Left cardiac atrium (tissue), 4 donors: ENCODE results near the gene CAMK1. TPM values are rescaled to one million over a fixed set of nuclear protein-coding genes. Genes with fewer than 3 reads are reported as not detected.
"Not testable (repeated sequence)": the region's sequence is repeated elsewhere in the genome, so short reads cannot be mapped to it uniquely, and the experiment has no call there.

Experiments
- ATAC-seq, 2 donors: fragments of 200-7000 bp; cut with Tn5 transposase; one replicate each; pipeline ENCODE4 v1.9.1; 2020; ENCODE audit warnings: mild to moderate bottlenecking in 2 of 2, moderate library complexity in 2 of 2
- DNase-seq: peaks from one replicate; pipeline ENCODE4 v3.0.0-alpha.2; 2020
- intact Hi-C, 2 donors: fragments of 100-400 bp; cut with DNase I; formaldehyde crosslinking; loops; one replicate each; pipeline versions ENCODE4 v1.14.1 to v1.15.1; 2022 to 2023
- total RNA-seq, 2 donors: library from RNA; stranded (reverse); fragmentation: NEBNext Ultra II Directional; extraction: Animal tissue kit (Norgen Biotek cat#: 25700); gene quantifications; one replicate each; pipeline ENCODE4 v1.2.1, GENCODE V29; 2021
- donor health status: DM: no; HTN: yes; CAD: no.
- donor health status: DM: no; HTN: yes; CAD: no; lungs with severe emphysema.
- donor health status: DM: yes; HTN: yes; CAD: no.
- donor health status: Dilated cardiomyopathy.

The CAMK1 gene
- total RNA-seq, 2 donors from 2014 or later = 24.2 to 27.4 TPM

DNA sequence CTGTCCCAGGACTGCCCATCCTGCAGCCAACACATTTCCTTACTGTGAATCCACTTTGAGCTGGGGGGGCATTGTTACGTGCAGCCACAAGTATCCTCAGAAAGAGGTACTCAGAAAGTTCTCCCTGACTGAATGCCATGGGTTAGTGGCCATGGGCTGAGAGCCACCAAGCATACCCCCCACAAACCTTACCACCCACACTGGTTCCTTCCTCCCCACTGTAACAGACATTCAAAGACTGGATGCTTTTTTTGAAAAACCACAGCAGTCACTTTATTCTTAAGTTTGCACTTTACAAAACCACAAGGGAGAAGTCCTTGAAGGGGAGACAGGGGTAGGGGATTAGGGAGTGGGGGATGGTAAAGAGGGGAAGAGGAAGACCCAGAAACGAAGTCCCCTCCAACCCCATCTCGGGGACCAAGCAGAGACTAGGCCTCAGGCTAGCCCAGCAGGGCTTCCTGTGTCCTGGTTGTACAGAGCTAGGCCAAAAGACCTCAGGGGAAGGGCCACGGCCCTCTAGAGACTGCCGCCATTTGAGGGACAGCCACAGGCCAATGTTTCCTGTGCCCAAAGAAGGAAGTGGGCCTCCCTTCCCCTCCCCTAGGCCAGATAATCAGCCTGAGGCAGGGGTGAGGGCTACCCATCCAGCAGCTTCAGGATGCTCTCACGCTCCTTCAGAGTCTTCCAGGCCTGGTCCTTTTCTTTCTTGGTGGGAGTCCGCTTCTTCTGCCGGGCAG is 10.1 kb upstream of the CAMK1 start:
- intact Hi-C loops = no loop called here

DNA sequence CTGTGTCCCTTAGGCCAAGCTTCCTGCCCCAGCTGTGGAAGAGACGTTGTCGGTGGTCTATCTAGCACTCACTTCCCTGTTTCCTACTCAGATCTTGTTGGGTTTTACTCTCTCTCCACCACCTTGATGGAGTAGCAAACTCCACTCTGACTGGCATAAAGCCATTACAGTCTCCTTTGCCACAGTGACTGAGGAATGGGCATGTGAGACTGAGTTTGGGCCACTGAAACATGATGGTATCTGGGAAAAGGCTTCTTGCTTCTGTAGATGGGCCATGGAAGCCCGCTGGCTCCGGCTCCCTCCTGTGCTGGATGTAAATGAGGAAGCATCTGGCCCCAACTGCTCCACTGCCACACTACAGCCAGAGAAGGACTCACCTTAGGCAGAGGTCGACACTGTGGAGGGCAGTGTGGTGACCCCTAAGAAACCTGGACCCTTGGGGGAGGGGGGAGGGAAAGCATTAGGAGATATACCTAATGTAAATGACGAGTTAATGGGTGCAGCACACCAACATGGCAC is 9.4 kb upstream of the CAMK1 start:
- intact Hi-C loops = no loop called here
- ATAC-seq = peak in 1 of 2 donors; percentile 12
- DNase-seq = peak; percentile 3

More for the DNA sequence above, 10.1 kb upstream of the CAMK1 start:
- ATAC-seq (peak; percentile 45 to 70), DNase-seq (peak; percentile 24)

DNA sequence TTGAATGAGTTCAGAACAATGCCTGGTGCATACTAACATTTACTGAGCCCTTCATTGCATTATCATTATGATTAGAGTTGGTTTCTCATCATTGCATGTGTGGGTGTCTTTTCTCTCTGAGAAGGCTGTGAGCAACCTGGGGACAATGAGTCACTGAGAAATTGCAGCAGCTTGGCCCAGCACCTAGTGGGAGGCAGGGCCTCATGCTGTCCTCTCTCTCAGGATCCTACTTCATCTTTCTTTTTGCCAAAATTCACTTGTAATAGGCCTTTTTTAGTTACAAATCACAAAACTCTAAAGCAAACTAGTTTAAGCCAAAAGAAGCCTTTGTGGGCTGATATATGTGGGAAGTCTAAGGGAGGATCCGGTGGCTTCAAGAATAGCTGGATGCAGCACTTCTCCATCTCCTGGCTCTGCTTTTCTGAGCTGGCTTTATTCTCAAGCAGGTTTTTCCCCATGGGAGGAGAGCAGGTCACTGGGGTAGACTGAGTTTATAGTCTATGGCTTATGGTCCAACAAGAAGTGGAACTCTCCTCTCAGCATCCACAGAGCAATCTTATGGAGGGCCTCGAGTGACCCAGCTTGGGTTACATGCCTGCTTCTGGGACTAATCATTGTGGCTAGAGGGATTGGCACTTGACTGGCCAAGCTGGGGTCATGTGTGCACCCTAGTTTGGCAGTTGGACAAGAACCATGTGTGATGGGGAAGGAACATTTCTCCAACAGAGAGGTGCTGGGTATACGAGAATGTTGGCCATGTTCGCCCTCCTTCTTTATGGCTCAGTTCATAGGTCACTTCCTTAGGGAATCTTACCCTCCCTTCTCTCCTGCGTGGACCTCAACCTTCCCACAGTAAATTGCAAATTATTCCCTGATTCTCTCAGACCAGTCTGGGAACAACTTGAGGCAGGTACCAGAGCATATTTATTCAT is 8.7 kb upstream of the CAMK1 start:
- intact Hi-C loops = no loop called here
- ATAC-seq (peak in 1 of 2 donors; percentile 52), DNase-seq (no peak)

DNA sequence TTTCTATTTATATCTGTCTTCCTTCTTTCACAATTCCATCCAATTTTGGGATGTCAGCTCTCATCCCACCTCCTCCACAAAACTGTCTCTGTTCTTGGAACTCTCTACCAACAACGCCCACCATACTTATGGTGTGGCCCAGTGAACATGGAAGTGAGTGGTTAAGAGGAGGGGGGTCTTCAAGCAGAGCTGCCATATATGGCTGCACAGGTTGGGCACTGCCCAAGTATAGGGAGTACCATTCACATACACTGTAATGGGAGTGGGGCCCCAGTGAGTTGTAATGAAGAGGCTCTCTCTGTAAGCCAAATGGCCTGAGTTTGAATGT is 7.9 kb upstream of the CAMK1 start:
- ATAC-seq = no peak
- intact Hi-C loops = no loop called here
- no peak for DNase-seq

DNA sequence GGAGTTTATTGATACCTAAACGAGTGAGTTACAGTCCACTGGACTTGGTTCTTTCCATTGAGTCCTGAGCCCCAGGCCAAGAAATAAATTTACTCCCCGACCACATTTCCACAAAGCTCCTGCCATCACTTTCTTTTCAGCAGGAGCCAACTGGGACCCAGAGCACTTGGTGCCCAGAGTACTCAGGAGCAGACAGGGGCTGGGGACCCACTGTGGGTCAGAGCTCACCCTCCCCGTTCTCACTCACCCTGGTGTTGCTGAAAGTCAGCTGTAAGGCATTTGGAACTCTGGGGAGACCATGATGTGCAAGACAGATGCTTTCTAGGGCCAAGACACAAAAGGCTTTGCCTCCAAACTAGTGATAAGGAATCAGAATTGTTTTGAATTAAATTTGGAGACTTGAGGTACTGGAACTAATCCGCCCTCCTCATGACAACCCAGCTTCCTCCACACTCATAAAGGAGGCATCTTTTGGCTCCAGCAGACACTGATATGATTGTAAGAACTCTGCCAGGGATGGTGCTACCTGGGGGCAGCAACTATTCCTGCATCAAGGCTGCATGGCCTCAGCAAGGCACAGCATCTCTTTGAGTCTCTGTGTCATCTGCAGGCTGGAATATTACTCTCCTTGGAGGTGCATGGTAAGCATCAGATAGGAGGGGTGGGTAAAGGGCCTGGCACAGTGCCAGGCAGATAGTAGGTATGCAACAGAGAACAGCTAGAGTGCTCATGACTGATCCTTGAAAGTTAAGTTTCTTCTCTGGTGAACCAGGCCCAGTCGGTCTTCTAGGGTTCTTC is 7.3 kb upstream of the CAMK1 start:
- ATAC-seq (no peak), DNase-seq (no peak)
- intact Hi-C loops = no loop called here

DNA sequence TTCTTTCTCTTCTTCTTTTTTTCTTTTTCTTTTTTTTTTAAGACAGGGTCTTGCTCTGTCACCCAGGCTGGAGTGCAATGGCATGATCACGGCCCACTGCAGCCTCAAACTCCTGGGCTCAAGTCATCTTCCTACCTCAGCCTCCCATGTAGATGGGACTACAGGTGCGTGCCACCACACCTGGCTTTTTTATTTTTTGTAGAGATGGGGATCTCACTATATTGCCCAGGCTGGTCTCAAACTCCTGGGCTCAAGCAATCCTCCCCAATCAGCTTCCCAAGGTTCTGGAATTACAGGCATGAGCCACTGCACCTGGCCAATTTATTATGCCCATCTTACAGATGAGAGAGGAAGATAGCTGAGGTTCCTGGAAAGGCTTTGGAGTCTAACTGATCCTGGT is 1.3 kb upstream of the CAMK1 start:
- ATAC-seq, intact Hi-C loops, DNase-seq: not testable (repeated sequence)

DNA sequence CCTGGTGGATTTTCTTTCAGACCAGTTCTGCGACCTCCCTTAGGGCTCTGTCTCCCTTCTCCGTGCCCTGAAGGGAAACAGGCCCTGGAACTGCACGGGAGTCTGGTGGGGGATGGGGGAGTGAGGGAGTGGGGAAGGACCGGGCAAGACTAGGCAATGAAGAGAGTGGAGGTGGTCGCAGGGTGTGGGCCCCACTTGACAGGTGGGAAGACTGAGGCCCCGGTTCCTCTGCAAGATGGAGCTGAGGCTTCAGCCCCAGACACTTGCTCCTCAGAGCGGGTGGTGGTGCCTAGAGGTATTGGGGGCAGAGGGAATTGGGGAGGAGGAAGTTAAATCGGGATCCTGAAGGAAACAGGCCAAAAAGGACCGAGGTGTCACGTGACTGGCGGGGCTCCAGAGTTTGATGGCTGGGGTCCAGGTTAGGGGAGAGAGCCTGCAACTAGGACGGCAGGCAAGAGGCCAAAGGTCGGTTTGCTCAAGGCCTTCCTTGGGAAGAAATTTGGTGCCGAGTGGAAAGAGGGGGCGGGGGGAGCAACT is 597 bp upstream of the CAMK1 start:
- peak; percentile 91 for DNase-seq
- peak; percentile 34 to 75 for ATAC-seq
- intact Hi-C loops = no loop called here

DNA sequence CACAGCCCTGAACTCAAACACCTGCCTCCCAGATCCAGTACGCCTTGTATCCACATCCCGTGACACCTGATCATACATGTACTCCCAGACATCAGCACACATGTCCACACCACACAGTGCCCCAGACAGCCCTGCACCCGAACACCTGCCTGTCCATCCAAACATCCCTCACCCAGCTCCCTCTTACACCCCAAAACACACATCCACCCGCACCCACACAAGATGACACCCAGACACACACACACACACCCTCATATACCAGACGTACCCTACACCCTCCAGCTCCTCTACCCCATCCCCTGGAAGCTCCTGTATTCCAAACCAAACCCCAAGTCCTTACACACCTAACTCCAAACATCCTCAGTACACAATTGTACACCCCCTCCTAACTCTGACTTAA is 735 bp downstream of the CAMK1 start:
- ATAC-seq (no peak), DNase-seq (no peak)
- intact Hi-C loops = no loop called here

DNA sequence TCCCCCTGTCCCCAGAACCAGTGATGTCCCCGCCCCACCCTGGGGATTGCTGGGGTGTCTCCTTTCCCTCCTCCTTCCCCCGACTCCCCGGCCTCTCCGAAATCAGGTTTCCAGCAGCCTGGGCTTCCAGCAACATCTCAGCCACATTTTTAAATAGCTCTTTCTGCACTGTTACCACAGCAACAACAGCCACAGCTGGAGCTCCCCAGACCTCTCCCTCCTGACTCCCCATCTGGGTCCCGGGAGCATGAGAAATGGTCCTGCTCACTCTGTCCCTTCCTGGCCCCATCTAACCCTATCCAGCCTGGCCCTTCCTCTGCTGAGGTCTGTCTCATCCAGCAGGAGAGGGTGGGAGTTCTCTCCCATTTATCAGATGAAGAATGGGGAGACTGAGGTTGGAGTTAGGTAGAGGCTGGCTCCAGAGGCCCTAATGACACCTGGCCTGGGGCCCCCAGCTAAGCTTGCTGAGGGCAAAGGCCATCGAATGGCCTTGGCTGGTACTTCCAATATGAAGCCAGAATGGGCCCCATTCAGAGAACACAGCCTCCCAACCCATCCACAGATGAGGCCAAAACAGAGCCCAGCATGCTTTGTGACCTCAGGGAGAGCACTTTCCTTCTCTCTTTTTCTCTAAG is 1.5 kb downstream of the CAMK1 start:
- DNase-seq = no peak
- ATAC-seq = no peak
- intact Hi-C loops = no loop called here

DNA sequence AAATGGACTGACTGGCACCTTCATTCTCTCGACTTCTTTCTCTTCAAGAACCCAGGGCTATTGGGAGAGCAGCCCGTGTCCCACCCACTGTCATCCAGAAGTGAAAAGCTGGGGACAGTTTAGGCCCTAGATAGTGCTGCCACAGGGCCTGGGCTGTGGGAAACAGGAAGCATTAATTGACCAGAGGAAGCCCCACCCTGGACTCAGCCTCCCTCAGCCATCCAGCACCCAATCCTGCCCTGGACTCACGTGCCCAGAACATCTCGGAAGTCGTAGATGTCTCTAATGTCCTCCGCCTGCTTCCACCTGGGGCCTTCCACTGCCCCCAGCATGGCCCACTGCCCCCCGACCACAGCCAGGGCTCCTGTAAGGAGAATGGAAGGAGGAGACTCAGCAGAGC is 2.3 kb downstream of the CAMK1 start:
- DNase-seq = peak; percentile 44
- ATAC-seq = peak in 1 of 2 donors; percentile 25
- intact Hi-C loops = no loop called here

DNA sequence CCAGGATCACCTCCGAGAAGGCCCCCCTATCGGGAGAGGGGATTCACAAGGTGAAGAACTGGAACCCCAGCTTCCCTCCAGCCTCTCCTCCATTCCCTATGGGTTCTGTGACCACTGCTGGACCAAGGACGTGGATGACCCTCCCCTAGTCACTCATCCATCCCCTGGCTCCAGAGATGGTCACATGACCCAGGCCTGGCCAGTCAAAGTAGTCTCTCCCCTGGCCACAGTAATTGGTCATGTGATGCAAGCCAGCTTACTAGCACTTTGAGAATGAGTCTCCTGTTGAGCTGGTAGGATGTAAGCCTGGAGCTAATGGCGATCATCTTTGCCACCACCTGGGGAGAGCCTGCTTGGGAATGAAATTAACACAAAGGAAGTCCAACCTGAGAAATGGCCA is 3.9 kb downstream of the CAMK1 start:
- ATAC-seq (no peak), DNase-seq (no peak)
- intact Hi-C loops = no loop called here

DNA sequence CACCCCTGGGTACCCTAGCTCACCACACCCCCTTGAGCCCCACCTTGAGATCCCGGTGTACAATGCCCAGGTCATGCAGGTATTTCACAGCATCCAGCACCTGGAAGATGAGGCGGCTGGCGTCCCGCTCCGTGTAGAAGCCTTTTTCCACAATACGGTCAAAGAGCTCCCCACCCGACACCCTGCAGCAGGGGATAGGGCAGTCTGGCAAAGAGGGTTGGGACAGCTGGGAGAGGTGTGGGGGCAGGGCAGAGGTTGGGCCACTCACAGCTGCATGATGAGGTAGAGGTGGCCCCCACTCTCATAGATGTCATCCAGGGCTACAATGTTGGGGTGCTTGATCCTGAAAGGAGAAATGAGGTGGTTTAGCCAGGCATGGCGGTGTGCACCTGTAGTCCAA is 6.9 kb downstream of the CAMK1 start:
- ATAC-seq = no peak
- intact Hi-C loops = no loop called here
- DNase-seq = no peak

DNA sequence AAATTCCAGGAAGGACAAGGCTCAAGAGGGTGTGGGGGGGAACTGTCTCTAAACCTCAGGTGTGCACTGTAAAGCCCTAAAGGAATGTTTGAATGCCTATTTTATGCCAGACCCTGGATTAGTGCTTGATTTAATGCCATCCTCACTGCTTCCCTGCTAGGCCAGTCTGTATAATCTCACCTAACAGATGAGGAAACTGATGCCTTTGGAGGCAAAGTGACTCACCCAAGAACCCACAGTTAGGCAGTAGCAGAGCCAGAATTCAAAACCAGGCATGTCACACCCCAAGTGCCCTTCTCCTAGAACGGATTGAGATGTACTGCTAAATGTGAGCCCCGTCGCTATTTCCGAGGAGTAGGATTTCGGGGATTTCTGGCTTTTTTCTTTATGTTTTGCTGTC is 7.8 kb downstream of the CAMK1 start:
- ATAC-seq = no peak

DNA sequence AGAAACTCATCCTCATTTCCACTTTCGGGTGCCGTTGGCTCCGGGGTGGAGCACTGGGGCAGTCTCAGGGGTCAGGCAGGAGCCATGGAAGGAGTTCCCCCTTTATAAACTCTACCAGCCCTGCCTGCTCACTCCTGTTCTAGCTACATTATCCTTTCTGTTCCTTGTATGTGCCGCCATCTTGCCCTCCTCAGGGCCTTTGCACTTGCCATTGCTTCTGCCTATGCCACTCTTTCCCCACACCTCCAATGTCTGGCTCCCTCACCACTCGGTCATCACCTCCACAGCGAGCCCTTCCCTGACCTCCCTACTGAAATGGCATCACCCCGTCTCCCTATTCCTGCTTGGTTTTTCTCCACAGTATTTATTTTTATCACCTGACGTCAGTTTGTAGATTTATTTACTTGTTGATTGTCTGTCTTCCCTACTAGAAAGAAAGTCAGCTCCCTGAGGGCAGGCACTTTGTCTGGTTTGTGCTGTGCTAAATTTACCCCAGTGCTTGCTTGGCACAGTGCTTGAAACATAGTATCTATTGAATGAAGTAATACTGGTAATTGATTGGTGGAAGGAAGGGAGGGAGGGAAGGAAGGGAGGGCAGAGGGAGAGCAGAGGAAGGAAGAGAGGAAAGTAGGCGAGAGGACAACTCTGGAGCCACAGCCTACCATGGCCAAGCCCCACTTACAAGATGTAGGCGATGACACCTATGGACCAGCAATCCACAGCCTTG is 8.8 kb downstream of the CAMK1 start:
- DNase-seq = no peak
- ATAC-seq = no peak
- intact Hi-C loops = no loop called here

More for the DNA sequence above, 7.8 kb downstream of the CAMK1 start:
- intact Hi-C loops = no loop called here
- no peak for DNase-seq

DNA sequence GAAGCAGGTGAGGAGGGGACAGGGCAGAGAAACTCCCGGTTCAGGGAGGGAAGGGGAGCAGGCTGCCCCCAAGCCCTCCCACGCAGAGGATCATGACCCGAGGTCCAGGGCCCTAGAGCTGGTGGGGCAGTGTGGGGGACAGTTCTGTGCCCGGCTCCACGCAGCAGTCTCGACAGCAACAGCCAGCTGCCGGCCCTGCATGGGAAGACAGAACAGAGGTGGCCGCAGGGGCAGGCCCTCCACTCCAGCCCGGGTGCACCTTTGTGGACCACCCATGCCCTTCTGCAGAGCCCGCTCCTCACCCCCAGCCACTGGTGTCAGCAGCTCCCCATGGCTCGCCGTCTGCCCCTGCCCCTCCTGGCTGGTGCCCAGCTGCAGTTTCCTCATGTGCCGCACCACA is 12.3 kb downstream of the CAMK1 start:
- intact Hi-C loops = no loop called here
- DNase-seq (no peak), ATAC-seq (no peak)

DNA sequence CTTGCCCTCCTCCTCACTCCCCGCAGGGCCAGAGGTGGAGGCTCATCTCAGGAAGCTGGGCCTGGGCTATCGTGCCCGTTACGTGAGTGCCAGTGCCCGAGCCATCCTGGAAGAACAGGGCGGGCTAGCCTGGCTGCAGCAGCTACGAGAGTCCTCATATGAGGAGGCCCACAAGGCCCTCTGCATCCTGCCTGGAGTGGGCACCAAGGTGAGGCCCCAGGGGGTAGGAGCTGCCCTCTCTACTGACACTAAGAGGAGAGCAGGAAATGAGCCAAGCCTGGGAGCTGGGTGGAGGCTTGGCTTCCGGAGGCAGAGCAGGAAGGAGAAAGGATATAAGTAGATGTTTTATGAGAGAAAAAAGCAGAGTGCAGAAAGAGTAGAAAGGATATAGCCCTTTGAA is 15.1 kb downstream of the CAMK1 start:
- intact Hi-C loops = no loop called here
- no peak for ATAC-seq
- no peak for DNase-seq

DNA sequence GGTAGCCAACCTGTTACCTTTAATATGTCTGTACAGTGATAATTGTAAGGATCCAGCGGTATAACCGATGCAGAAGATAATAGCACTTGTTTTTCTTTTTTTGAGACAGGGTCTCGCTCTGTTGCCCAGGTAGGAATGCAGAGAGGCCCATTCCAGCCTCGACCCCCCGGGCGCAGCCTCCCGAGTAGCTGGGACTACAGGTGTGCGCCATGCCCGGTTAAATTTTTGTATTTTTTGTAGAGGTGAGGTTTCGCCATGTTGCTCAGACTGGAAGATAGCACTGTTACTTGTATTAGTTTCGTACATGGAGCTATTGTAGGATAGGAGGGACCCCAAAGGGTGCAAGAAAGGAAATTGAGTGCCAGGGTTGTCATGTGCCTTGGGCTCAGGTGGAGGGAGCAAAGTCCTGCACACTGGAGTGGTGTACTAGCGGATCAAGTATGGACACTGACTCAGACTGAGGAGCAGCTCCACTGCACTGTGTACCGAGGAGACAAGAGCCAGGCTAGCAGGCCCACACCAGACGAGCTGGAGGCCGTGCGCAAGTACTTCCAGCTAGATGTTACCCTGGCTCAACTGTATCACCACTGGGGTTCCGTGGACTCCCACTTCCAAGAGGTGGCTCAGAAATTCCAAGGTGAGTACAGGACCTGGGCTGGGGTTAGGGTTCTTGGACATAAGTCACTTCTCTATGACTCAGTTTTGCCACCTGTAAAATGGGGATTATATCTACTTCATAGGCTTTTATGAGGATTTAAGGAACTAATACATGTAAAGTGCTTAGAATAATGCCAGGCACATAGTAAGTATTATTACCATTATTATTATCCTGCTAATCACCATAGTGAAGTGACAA is 19.0 kb downstream of the CAMK1 start:
- intact Hi-C loops = no loop called here
- DNase-seq = no peak

More for the DNA sequence above, 19.0 kb downstream of the CAMK1 start:
- no peak for ATAC-seq
